ENCODE measurements around the gene CEP131. TPM values are rescaled to one million over a fixed set of nuclear protein-coding genes. Genes with fewer than 3 reads are reported as not detected.

The CEP131 gene
- total and polyA plus RNA-seq, 2 donors (not counting 3 experiments of a cell fraction or from before 2014, with no cell fraction given): 5.3 to 17.9 TPM

DNA sequence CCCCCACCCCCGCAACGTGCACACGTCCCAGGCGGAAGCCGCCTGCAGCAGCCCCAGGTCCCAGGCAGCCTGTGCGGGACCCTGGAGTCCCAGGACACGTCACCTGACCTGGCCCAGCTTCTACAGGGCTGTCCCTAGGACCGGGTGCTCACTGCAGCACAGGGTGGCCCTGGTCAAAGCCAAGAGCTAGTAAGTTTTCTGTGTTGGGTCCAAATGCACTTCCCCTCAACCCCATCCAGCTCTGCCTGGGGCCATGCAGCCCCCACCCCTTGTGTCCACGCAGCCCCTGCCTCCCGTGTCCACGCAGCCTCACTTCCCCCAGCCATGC is 79.6 kb downstream of the CEP131 start:
- dilution Hi-C loops (cut with MboI; ENCODE audit: extremely low pct_ligation_motif_present, low sequenced_read_pairs) (no loop called here), intact Hi-C loops (cut with micrococcal nuclease) (no loop called here)
- no peak overlapping the region for H3K27ac ChIP-seq (ENCODE audit: insufficient read depth, low read depth, low read length)
- H3K79me2 ChIP-seq (ENCODE audit: control insufficient read depth, insufficient read depth, low read length): no peaks in the 10 kb centered on the region
- no peak overlapping the region for H3K4me3 ChIP-seq (replicated peaks in 1 of 3; ENCODE audit: insufficient read depth in 1 of 3, low read depth in 1 of 3, low read length in 3 of 3)
- no peak overlapping the region for H3K4me2 ChIP-seq (ENCODE audit: insufficient read depth, low read length)
- POLR2A ChIA-PET: interaction anchor here (0.7 kb wide), 1 partner anchor 102 kb away, joined by 4 read pairs; no protein-coding TSS in a partner anchor
- H4K20me1 ChIP-seq (replicated peaks; ENCODE audit: control insufficient read depth, extremely low read depth, insufficient read depth, low read length): no peaks in the 10 kb centered on the region
- no peak for DNase-seq (ENCODE audit: low read depth, low spot score)
- CTCF ChIA-PET: interaction anchor here (0.6 to 7.0 kb wide), 24 partner anchors 10 to 341 kb away, joined by 3 to 91 read pairs (median 4); partner anchors contain the start of genes CEP131, NDUFAF8 and TEPSIN
- H3K36me3 ChIP-seq (ENCODE audit: control insufficient read depth in 2 of 2, extremely low read depth in 1 of 2, insufficient read depth in 2 of 2, low read length in 2 of 2): no peaks in the 10 kb centered on the region
- BruUV-seq (replicated peaks): no TSS peak
- H2AFZ ChIP-seq (ENCODE audit: low read depth, low read length): no peak overlapping the region
- TF ChIP-seq, protein P1, sequence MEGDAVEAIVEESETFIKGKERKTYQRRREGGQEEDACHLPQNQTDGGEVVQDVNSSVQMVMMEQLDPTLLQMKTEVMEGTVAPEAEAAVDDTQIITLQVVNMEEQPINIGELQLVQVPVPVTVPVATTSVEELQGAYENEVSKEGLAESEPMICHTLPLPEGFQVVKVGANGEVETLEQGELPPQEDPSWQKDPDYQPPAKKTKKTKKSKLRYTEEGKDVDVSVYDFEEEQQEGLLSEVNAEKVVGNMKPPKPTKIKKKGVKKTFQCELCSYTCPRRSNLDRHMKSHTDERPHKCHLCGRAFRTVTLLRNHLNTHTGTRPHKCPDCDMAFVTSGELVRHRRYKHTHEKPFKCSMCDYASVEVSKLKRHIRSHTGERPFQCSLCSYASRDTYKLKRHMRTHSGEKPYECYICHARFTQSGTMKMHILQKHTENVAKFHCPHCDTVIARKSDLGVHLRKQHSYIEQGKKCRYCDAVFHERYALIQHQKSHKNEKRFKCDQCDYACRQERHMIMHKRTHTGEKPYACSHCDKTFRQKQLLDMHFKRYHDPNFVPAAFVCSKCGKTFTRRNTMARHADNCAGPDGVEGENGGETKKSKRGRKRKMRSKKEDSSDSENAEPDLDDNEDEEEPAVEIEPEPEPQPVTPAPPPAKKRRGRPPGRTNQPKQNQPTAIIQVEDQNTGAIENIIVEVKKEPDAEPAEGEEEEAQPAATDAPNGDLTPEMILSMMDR (IDR thresholded peaks at IDR 0.05; ENCODE audit: extremely low read depth in 1 of 2, insufficient read depth in 1 of 2, low read depth in 1 of 2, low read length in 2 of 2): no peak
- no peak for TF ChIP-seq MYC (IDR thresholded peaks at IDR 0.05; ENCODE audit: low read depth, low read length)
- H3K27me3 ChIP-seq (ENCODE audit: control insufficient read depth in 2 of 2, insufficient read depth in 2 of 2, low read length in 2 of 2): no peaks in the 10 kb centered on the region
- H3K9me3 ChIP-seq (replicated peaks; ENCODE audit: control insufficient read depth, insufficient read depth, low read length): no peaks in the 10 kb centered on the region
- H3K9me1 ChIP-seq (replicated peaks; ENCODE audit: control insufficient read depth, extremely low read depth, insufficient read depth, low read length): no peaks in the 10 kb centered on the region
- H3K9ac ChIP-seq (replicated peaks; ENCODE audit: extremely low read depth, insufficient read depth, low read length): no peak overlapping the region
- no peaks in the 10 kb centered on the region for H3K4me1 ChIP-seq (ENCODE audit: control insufficient read depth, extremely low read depth, insufficient read depth, low read length)
- no peak for FAIRE-seq

DNA sequence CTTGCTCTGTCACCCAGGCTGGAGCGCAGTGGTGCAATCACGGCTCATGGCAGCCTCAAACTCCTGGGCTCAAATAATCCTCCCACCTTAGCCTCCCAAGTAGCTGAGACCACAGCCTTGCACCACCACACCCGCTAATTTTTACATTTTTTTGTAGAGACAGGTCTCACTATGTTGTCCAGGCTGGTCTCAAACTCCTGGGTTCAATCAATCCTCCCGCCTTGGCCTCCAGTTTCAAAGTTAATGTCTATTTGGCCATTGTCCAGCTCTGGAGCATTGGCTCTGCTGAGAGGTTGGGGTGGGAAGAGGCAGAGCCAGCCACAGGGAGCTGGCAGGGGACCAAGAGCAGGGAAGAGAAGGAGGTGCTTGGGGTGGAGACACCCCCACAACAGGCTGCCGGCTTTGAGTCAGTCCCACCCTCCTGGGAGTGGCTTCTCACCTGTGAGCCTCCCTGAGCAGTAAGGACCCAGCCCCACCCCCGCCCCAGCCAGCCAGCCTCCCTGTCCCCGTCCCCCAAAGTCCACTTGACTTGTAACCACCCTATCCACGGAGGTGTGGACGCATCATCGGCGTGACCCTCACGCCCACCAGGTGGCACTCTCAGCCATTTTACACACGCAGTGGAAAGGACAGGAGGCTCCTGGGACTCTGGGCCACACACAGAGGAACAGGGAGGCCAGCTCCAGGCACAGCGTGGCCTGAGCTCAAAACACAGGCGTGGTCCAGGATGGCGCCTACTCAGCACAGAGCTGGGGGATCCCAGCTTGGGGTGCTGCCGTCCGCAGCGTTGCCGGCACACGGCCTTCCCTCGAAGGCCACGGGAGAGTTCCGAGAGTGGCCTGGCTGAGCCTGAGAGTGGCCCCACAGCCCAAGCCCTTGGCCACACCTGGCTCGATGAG is 80.2 kb downstream of the CEP131 start:
- BruUV-seq (replicated peaks): no TSS peak
- Histone ChIP-seq H2AFZ (ENCODE audit: low read depth, low read length) (no peak overlapping the region), H3K4me2 (ENCODE audit: insufficient read depth, low read length) (no peak overlapping the region)

More for the DNA sequence above, 80.2 kb downstream of the CEP131 start:
- DNase-seq (ENCODE audit: low read depth, low spot score) (peak; percentile 80), FAIRE-seq (peak; percentile 80)
- no peaks in the 10 kb centered on the region for H3K79me2 ChIP-seq (ENCODE audit: control insufficient read depth, insufficient read depth, low read length)
- no peaks in the 10 kb centered on the region for H3K9me3 ChIP-seq (replicated peaks; ENCODE audit: control insufficient read depth, insufficient read depth, low read length)
- intact Hi-C loops (cut with micrococcal nuclease): loop anchor here (1.0 kb wide), 3 partner anchors 47 to 99 kb away; no protein-coding TSS in a partner anchor
- no peak overlapping the region for H3K27ac ChIP-seq (ENCODE audit: insufficient read depth, low read depth, low read length)
- CTCF ChIA-PET: interaction anchor here (0.6 to 7.0 kb wide), 26 partner anchors 9 to 342 kb away, joined by 3 to 91 read pairs (median 4); partner anchors contain the start of genes CEP131, NDUFAF8 and TEPSIN
- H3K27me3 ChIP-seq (ENCODE audit: control insufficient read depth in 2 of 2, insufficient read depth in 2 of 2, low read length in 2 of 2): no peaks in the 10 kb centered on the region
- no peak overlapping the region for H3K4me3 ChIP-seq (replicated peaks in 1 of 3; ENCODE audit: insufficient read depth in 1 of 3, low read depth in 1 of 3, low read length in 3 of 3)
- POLR2A ChIA-PET: interaction anchor here (0.7 kb wide), 1 partner anchor 103 kb away, joined by 4 read pairs; no protein-coding TSS in a partner anchor
- no peaks in the 10 kb centered on the region for H3K36me3 ChIP-seq (ENCODE audit: control insufficient read depth in 2 of 2, extremely low read depth in 1 of 2, insufficient read depth in 2 of 2, low read length in 2 of 2)
- TF ChIP-seq, protein P1 (IDR thresholded peaks at IDR 0.05; ENCODE audit: extremely low read depth in 1 of 2, insufficient read depth in 1 of 2, low read depth in 1 of 2, low read length in 2 of 2): peak; percentile 55 to 80
- TF ChIP-seq EZH2 (IDR thresholded peaks at IDR 0.05; ENCODE audit: borderline replicate concordance, low read depth, low read length, severe bottlenecking) (no peak), FOS (IDR thresholded peaks at IDR 0.05; ENCODE audit: borderline replicate concordance, insufficient read depth, low read length) (no peak)
- no peak overlapping the region for H3K9ac ChIP-seq (replicated peaks; ENCODE audit: extremely low read depth, insufficient read depth, low read length)
- H3K9me1 ChIP-seq (replicated peaks; ENCODE audit: control insufficient read depth, extremely low read depth, insufficient read depth, low read length): no peaks in the 10 kb centered on the region
- dilution Hi-C loops (cut with MboI; ENCODE audit: extremely low pct_ligation_motif_present, low sequenced_read_pairs): no loop called here
- no peaks in the 10 kb centered on the region for H4K20me1 ChIP-seq (replicated peaks; ENCODE audit: control insufficient read depth, extremely low read depth, insufficient read depth, low read length)
- no peaks in the 10 kb centered on the region for H3K4me1 ChIP-seq (ENCODE audit: control insufficient read depth, extremely low read depth, insufficient read depth, low read length)
